ENCODE data around the gene MPC1L. TPM values are rescaled to one million over a fixed set of nuclear protein-coding genes. Genes with fewer than 3 reads are reported as not detected.

MPC1L gene
- total and polyA plus RNA-seq, 2 of the 8 experiments (the other 6 are each of a cell fraction or from before 2014, with no cell fraction given): not detected

GRCh38 chrX:40646489-40647306 lies 23.5 kb downstream of the MPC1L start:
- H3K18ac ChIP-seq (ENCODE audit: extremely low read depth, low read length): no peak overlapping the region
- no peak overlapping the region for H2BK5ac ChIP-seq (ENCODE audit: low read depth, low read length)
- H3K27me3 ChIP-seq (replicated peaks in 1 of 4; ENCODE audit: control insufficient read depth in 3 of 4, extremely low read depth in 1 of 4, insufficient read depth in 3 of 4, low read length in 3 of 4): no peaks in the 10 kb centered on the region
- H4K20me1 ChIP-seq (replicated peaks in 1 of 2; ENCODE audit: control insufficient read depth in 1 of 2, insufficient read depth in 2 of 2, low read length in 2 of 2): peaks cover 0 to 7% of the 10 kb centered on the region in 2 experiments
- peaks cover 0 to 3% (median 0%) of the 10 kb centered on the region in 4 experiments; a peak in 2 of 7 replicates for H3K4me1 ChIP-seq (replicated peaks in 1 of 4; ENCODE audit: control insufficient read depth in 3 of 4, insufficient read depth in 4 of 4, low read length in 3 of 4)
- no peak overlapping the region for H2AFZ ChIP-seq (ENCODE audit: low read length)
- 17% methylated on average over 12 of the region's 33 CpGs; no CpG with 5 or more reads in 1 of the 2 experiments for WGBS, 2 experiments (ENCODE audit: extremely low coverage in 1 of 2, insufficient coverage in 1 of 2, insufficient read length in 1 of 2, insufficient replicate concordance in 2 of 2, low coverage in 1 of 2, low lambda C conversion rate in 2 of 2, missing lambda C conversion rate in 1 of 2)
- H3K4me3 ChIP-seq (ENCODE audit: extremely low read depth in 1 of 4, insufficient read depth in 2 of 4, low read depth in 3 of 4, low read length in 4 of 4): peak overlapping the region; percentile 43 to 91 (median 66)
- no peak overlapping the region for H2BK15ac ChIP-seq (ENCODE audit: low read length)
- H3K4me2 ChIP-seq (ENCODE audit: insufficient read depth in 1 of 2, low read depth in 2 of 2, low read length in 2 of 2): peak overlapping the region; percentile 73 to 89
- no peak overlapping the region for H3K4ac ChIP-seq (replicated peaks; ENCODE audit: insufficient read length, low read depth, low read length)
- H3K27ac ChIP-seq (ENCODE audit: low read depth, low read length): no peak overlapping the region; the same call in 1 of the 2 replicates
- no peak overlapping the region for H4K5ac ChIP-seq (ENCODE audit: insufficient read length, low read depth, low read length)
- H2AK5ac ChIP-seq (ENCODE audit: low read depth, low read length): no peak overlapping the region
- H3K36me3 ChIP-seq (ENCODE audit: control insufficient read depth in 2 of 4, insufficient read depth in 4 of 4, low read length in 3 of 4): peaks cover 0 to 19% (median 0%) of the 10 kb centered on the region in 4 experiments; a peak in 2 of 8 replicates
- DNase-seq (ENCODE audit: low read depth in 1 of 2, low spot score in 2 of 2) (peak in 1 of 2 experiments; percentile 52), FAIRE-seq (no peak)
- no peak overlapping the region for H3K56ac ChIP-seq (replicated peaks; ENCODE audit: insufficient read length, low read depth, low read length)
- POLR2A ChIA-PET (ENCODE audit: partially characterized antibody): interaction anchor here (0.9 to 1.3 kb wide), 3 partner anchors 9 to 103 kb away, joined by 3 to 4 read pairs (median 3); no protein-coding TSS in a partner anchor
- H4K8ac ChIP-seq (ENCODE audit: extremely low read depth, insufficient read depth, low read length): no peak overlapping the region
- H3K9me3 ChIP-seq (ENCODE audit: insufficient read depth in 2 of 2, low read depth in 1 of 2, low read length in 1 of 2): no peaks in the 10 kb centered on the region
- no peak overlapping the region for H3K23ac ChIP-seq (ENCODE audit: insufficient read length)
- CTCF ChIA-PET (ENCODE audit: partially characterized antibody): no interaction called here
- H2BK12ac ChIP-seq (ENCODE audit: low read depth, low read length): no peak overlapping the region
- no peak overlapping the region for H2BK120ac ChIP-seq (replicated peaks; ENCODE audit: low read depth, low read length)
- no peak overlapping the region for H2BK20ac ChIP-seq (ENCODE audit: low read length)
- H3K9ac ChIP-seq (replicated peaks in 1 of 4; ENCODE audit: extremely low read depth in 1 of 4, low read depth in 3 of 4, low read length in 3 of 4): peak overlapping the region in 3 of 4 experiments; percentile 25 to 67 (median 55); a peak in 5 of 7 replicates
- 0 out of 2 replicates have a peak, but pooled peaks cover 2% of the 10 kb centered on the region for H3K79me1 ChIP-seq (ENCODE audit: low read depth, low read length)
- H3K79me2 ChIP-seq (ENCODE audit: control insufficient read depth in 1 of 2, insufficient read depth in 2 of 2, low read length in 2 of 2): peaks cover 0 to 14% of the 10 kb centered on the region in 2 experiments; a peak in 2 of 4 replicates
- H3K23me2 ChIP-seq (ENCODE audit: low read depth, low read length): peaks cover 5% of the 10 kb centered on the region
- no peak overlapping the region for H4K91ac ChIP-seq (replicated peaks; ENCODE audit: insufficient read length, low read length)
- H3K14ac ChIP-seq (ENCODE audit: insufficient read length): no peak overlapping the region
- TF ChIP-seq TCF12 (IDR thresholded peaks at IDR 0.05; ENCODE audit: low read depth, low read length) (no peak), POLR2A (IDR thresholded peaks at IDR 0.05; ENCODE audit: control extremely low read depth in 1 of 2, low read depth in 2 of 2, low read length in 2 of 2) (no peak), SIX5 (IDR thresholded peaks at IDR 0.05; ENCODE audit: low read depth, low read length) (no peak), SIRT6 (IDR thresholded peaks at IDR 0.05; ENCODE audit: low read length) (no peak), TAF7 (optimal IDR thresholded peaks at IDR 0.05; ENCODE audit: borderline replicate concordance, low read depth, low read length) (no peak), CHD2 (IDR thresholded peaks at IDR 0.05; ENCODE audit: low read length) (no peak), GTF2F1 (IDR thresholded peaks at IDR 0.05; ENCODE audit: borderline replicate concordance, low read depth, low read length) (no peak), RBBP5 (IDR thresholded peaks at IDR 0.05; ENCODE audit: borderline replicate concordance, low read depth, low read length) (no peak), EGR1 (IDR thresholded peaks at IDR 0.05; ENCODE audit: borderline replicate concordance, low read depth, low read length) (no peak), GABPA (IDR thresholded peaks at IDR 0.05; ENCODE audit: borderline replicate concordance, insufficient read depth, low read length) (no peak), MAX (IDR thresholded peaks at IDR 0.05) (no peak), EP300 (IDR thresholded peaks at IDR 0.05; ENCODE audit: borderline replicate concordance in 1 of 2, low read depth in 2 of 2, low read length in 2 of 2) (no peak)
